Kidney capillary endothelial cell (primary cell): Measurements from ENCODE around the gene GSTCD.
"Not testable (repeated sequence)": the region's sequence is repeated elsewhere in the genome, so short reads cannot be mapped to it uniquely, and the experiment has no call there.

ENCODE experiments used
- DNase-seq: peaks from one replicate; pipeline ENCODE4 v3.0.0-alpha.2; 2018; ENCODE audit warnings: low spot score

GSTCD gene

GRCh38 chr4:105807496-105807895 lies 98.9 kb downstream of the GSTCD start:
- DNase-seq = no peak

GRCh38 chr4:105808030-105808749 lies 99.6 kb downstream of the GSTCD start:
- no peak for DNase-seq

- DNase-seq = no peak
Measured at GRCh38 chr4:105808750-105809041, 100.1 kb downstream of the GSTCD start.

GRCh38 chr4:105815701-105816100 lies 107.1 kb downstream of the GSTCD start:
- DNase-seq = no peak

- DNase-seq = no peak
Measured at GRCh38 chr4:105822061-105822460, 113.5 kb downstream of the GSTCD start.

- DNase-seq = no peak
Measured at GRCh38 chr4:105828074-105828473, 119.5 kb downstream of the GSTCD start.

- DNase-seq = no peak
Measured at GRCh38 chr4:105831189-105831588, 122.6 kb downstream of the GSTCD start.

GRCh38 chr4:105835177-105835576 lies 126.6 kb downstream of the GSTCD start:
- DNase-seq = no peak

- DNase-seq = no peak
Measured at GRCh38 chr4:105836537-105836936, 128.0 kb downstream of the GSTCD start.

GRCh38 chr4:105837037-105837436 lies 128.5 kb downstream of the GSTCD start:
- no peak for DNase-seq

- no peak for DNase-seq
Measured at GRCh38 chr4:105838082-105838481, 129.5 kb downstream of the GSTCD start.

GRCh38 chr4:105840426-105841174 lies 132.0 kb downstream of the GSTCD start:
- no peak for DNase-seq

GRCh38 chr4:105843941-105844340 lies 135.4 kb downstream of the GSTCD start:
- no peak for DNase-seq

- DNase-seq = no peak
Measured at GRCh38 chr4:105845559-105845958, 137.0 kb downstream of the GSTCD start.

- not testable (repeated sequence) for DNase-seq
Measured at GRCh38 chr4:105848359-105848758, 139.8 kb downstream of the GSTCD start.

- DNase-seq = no peak
Measured at GRCh38 chr4:105851196-105851595, 142.6 kb downstream of the GSTCD start.

- not testable (repeated sequence) for DNase-seq
Measured at GRCh38 chr4:105852230-105852629, 143.6 kb downstream of the GSTCD start.

- no peak for DNase-seq
Measured at GRCh38 chr4:105858466-105859040, 150.0 kb downstream of the GSTCD start.

GRCh38 chr4:105859233-105859632 lies 150.6 kb downstream of the GSTCD start:
- DNase-seq = peak; percentile 30

GRCh38 chr4:105870963-105871362 lies 162.4 kb downstream of the GSTCD start:
- no peak for DNase-seq

GRCh38 chr4:105871997-105872396 lies 163.4 kb downstream of the GSTCD start:
- no peak for DNase-seq

GRCh38 chr4:105875233-105875632 lies 166.6 kb downstream of the GSTCD start:
- no peak for DNase-seq

- no peak for DNase-seq
Measured at GRCh38 chr4:105878668-105879067, 170.1 kb downstream of the GSTCD start.
